Endothelial cell of umbilical vein (primary cell): ENCODE data around the gene LGR6. TPM values are rescaled to one million over a fixed set of nuclear protein-coding genes. Genes with fewer than 3 reads are reported as not detected.
"Not testable (repeated sequence)": the region's sequence is repeated elsewhere in the genome, so short reads cannot be mapped to it uniquely, and the experiment has no call there.

Experiments used
- BruUV-seq: library from RNA; stranded (reverse); fragments of 400-500 nt; replicated peaks from 2 replicates; lab custom pipeline; 2021; lab: Mats Ljungman, UMichigan
- CTCF ChIA-PET: fragments of 300-600, 350-600 bp; sonication (Branson Sonifier 250); formaldehyde crosslinking; loops from one replicate; lab custom pipeline; 2021; ENCODE audit warnings: antibody characterized with exemption, inconsistent platforms; lab: Charles Lee
- POLR2A ChIA-PET: fragments of 300-600, 350-600 bp; sonication (Branson Sonifier 250); formaldehyde crosslinking; loops from one replicate; lab custom pipeline; 2021; ENCODE audit warnings: antibody characterized with exemption, inconsistent platforms; lab: Charles Lee
- DNase-seq: peaks from one replicate; pipeline ENCODE4 v3.0.0-alpha.2; 2011; ENCODE audit warnings: low read depth, low spot score
- FAIRE-seq: peaks from 2 replicates; lab custom pipeline; 2011; peaks lifted over from hg19 to GRCh38; lab: Jason Lieb, UNC
- H2AFZ ChIP-seq: 2 replicates; pipeline ENCODE4 v1.6.0; 2012; ENCODE audit warnings: low read depth, low read length, control low read depth, inconsistent platforms
- H3K27ac ChIP-seq: 2 replicates; pipeline ENCODE4 v1.5.1; 2011; ENCODE audit warnings: low read depth, mild to moderate bottlenecking, control low read depth, low read length, moderate library complexity; ENCODE audit not compliant: insufficient read depth
- H3K27me3 ChIP-seq, 2 experiments: 2 replicates each; pipeline versions ENCODE4 v1.6.0 to v1.6.1; 2011; ENCODE audit warnings: low read length in 2 of 2, mixed read lengths in 1 of 2; ENCODE audit not compliant: control insufficient read depth in 2 of 2, insufficient read depth in 2 of 2
- H3K36me3 ChIP-seq, 2 experiments: 2 replicates in 1 of 2; 3 replicates in 1 of 2; pipeline ENCODE4 v1.5.1; 2011; ENCODE audit warnings: low read length in 2 of 2, mild to moderate bottlenecking in 1 of 2, moderate library complexity in 1 of 2; ENCODE audit not compliant: control insufficient read depth in 2 of 2, insufficient read depth in 2 of 2; ENCODE audit errors: extremely low read depth in 1 of 2
- H3K4me1 ChIP-seq: 3 replicates; pipeline ENCODE4 v1.5.1; 2011; ENCODE audit warnings: mild to moderate bottlenecking, low read length; ENCODE audit not compliant: control insufficient read depth, insufficient read depth; ENCODE audit errors: extremely low read depth
- H3K4me2 ChIP-seq: 2 replicates; pipeline ENCODE4 v1.6.1; 2011; ENCODE audit warnings: low read length, control low read depth, mixed read lengths; ENCODE audit not compliant: insufficient read depth
- H3K4me3 ChIP-seq, 3 experiments: fragments of 200-600 bp in 1 of 3; sonication (generic), shearing (Covaris generic) in 1 of 3; replicated peaks in 1 of 3; 2 replicates each; pipeline ENCODE4 v1.5.1; 2011 to 2016; ENCODE audit warnings: control low read depth in 3 of 3, low read length in 3 of 3, mild to moderate bottlenecking in 2 of 3, inconsistent platforms in 1 of 3, low read depth in 1 of 3, moderate library complexity in 1 of 3; ENCODE audit not compliant: insufficient read depth in 1 of 3
- H3K79me2 ChIP-seq: 2 replicates; pipeline ENCODE4 v1.6.0; 2012; ENCODE audit warnings: low read length, inconsistent platforms; ENCODE audit not compliant: control insufficient read depth, insufficient read depth
- H3K9ac ChIP-seq: replicated peaks from 2 replicates; pipeline ENCODE3; 2011; ENCODE audit warnings: low read length, control low read depth; ENCODE audit not compliant: insufficient read depth; ENCODE audit errors: extremely low read depth
- H3K9me1 ChIP-seq: replicated peaks from 3 replicates; pipeline ENCODE4 v1.6.0; 2011; ENCODE audit warnings: mild to moderate bottlenecking, low read length; ENCODE audit not compliant: control insufficient read depth, insufficient read depth; ENCODE audit errors: extremely low read depth
- H3K9me3 ChIP-seq: replicated peaks from 2 replicates; pipeline ENCODE4 v1.5.1; 2012; ENCODE audit warnings: low read length, inconsistent platforms; ENCODE audit not compliant: control insufficient read depth, insufficient read depth
- H4K20me1 ChIP-seq: replicated peaks from 2 replicates; pipeline ENCODE3; 2011; ENCODE audit warnings: mild to moderate bottlenecking, low read length; ENCODE audit not compliant: control insufficient read depth, insufficient read depth; ENCODE audit errors: extremely low read depth
- CTCF ChIP-seq, 2 donors: IDR thresholded peaks; 1 replicate in 1 of 2; 2 replicates in 1 of 2; pipeline ENCODE4 v1.5.1; 2011; ENCODE audit warnings: low read length in 2 of 2, mild to moderate bottlenecking in 2 of 2, moderate library complexity in 2 of 2, control low read depth in 1 of 2, inconsistent platforms in 1 of 2, low read depth in 1 of 2; ENCODE audit not compliant: insufficient read depth in 1 of 2; ENCODE audit errors: extremely low read depth in 1 of 2
- EZH2 ChIP-seq: IDR thresholded peaks from 2 replicates; pipeline ENCODE4 v1.6.1; 2012; ENCODE audit warnings: borderline replicate concordance, low read depth, mild to moderate bottlenecking, moderate library complexity, low read length, inconsistent platforms; ENCODE audit not compliant: severe bottlenecking
- FOS ChIP-seq: IDR thresholded peaks from 2 replicates; pipeline ENCODE4 v1.6.1; 2011; ENCODE audit warnings: mild to moderate bottlenecking, low read length, moderate library complexity, borderline replicate concordance; ENCODE audit not compliant: insufficient read depth
- GATA2 ChIP-seq: IDR thresholded peaks from 2 replicates; pipeline ENCODE4 v1.7.0; 2011; ENCODE audit warnings: low read depth, mild to moderate bottlenecking, moderate library complexity, mixed read lengths, low read length; ENCODE audit not compliant: insufficient read length, insufficient read depth
- JUN ChIP-seq: IDR thresholded peaks from 2 replicates; pipeline ENCODE4 v1.6.1; 2011; ENCODE audit warnings: borderline replicate concordance, low read depth; ENCODE audit not compliant: insufficient read length, insufficient read depth
- MAX ChIP-seq: IDR thresholded peaks from 2 replicates; pipeline ENCODE4 v1.6.1; 2011; ENCODE audit not compliant: insufficient read depth, insufficient read length
- MYC ChIP-seq: IDR thresholded peaks from one replicate; pipeline ENCODE4 v1.6.1; 2011; ENCODE audit warnings: mild to moderate bottlenecking, low read depth, low read length
- POLR2A ChIP-seq: IDR thresholded peaks from 2 replicates; pipeline ENCODE4 v1.6.1; 2012; ENCODE audit warnings: low read depth, mild to moderate bottlenecking, control low read depth, low read length
- POLR2AphosphoS5 ChIP-seq: IDR thresholded peaks from 2 replicates; pipeline ENCODE4 v1.6.1; 2012; ENCODE audit warnings: low read depth, mild to moderate bottlenecking, control low read depth, low read length, moderate library complexity; ENCODE audit not compliant: insufficient read depth
- dilution Hi-C: fragments of 300-500 bp; cut with MboI; formaldehyde crosslinking; loops from one replicate; pipeline ENCODE4 v1.15.0; 2019; ENCODE audit warnings: low sequenced_read_pairs; ENCODE audit not compliant: extremely low pct_ligation_motif_present
- intact Hi-C: fragments of 100-400 bp; cut with micrococcal nuclease; formaldehyde crosslinking; loops from one replicate; pipeline ENCODE4 v1.10.0; 2022
- polyA plus RNA-seq, 4 experiments: library from polyadenylated mRNA; depleted of rRNA in 3 of 4; stranded (reverse) in 3 of 4; unstranded in 1 of 4; fragments of >200 nt; gene quantifications; 2 replicates each; pipeline versions ENCODE4 v1.2.1 to v1.2.3, GENCODE V29; 2011 to 2012; ENCODE audit warnings: missing spikeins in 1 of 4
- total RNA-seq: library from RNA; stranded (reverse); gene quantifications from 2 replicates; pipeline ENCODE4 v1.2.3, GENCODE V29; 2021

LGR6 gene
- total and polyA plus RNA-seq, 2 donors (not counting 3 experiments of a cell fraction or from before 2014, with no cell fraction given), result not detected

- H3K27me3 ChIP-seq, H2AFZ ChIP-seq, H3K4me2 ChIP-seq, H3K4me3 ChIP-seq, H4K20me1 ChIP-seq, DNase-seq, dilution Hi-C loops, H3K36me3 ChIP-seq, H3K9ac ChIP-seq, H3K9me1 ChIP-seq, H3K9me3 ChIP-seq, intact Hi-C loops, FAIRE-seq, POLR2A ChIA-PET, BruUV-seq, H3K27ac ChIP-seq: not testable (repeated sequence)
- CTCF ChIA-PET, result interaction anchor here (1.3 kb wide), 1 partner anchor 9 kb away, joined by 4 read pairs; no protein-coding TSS in a partner anchor
- H3K79me2 ChIP-seq, result peaks cover 40% of the 10 kb centered on the region
- H3K4me1 ChIP-seq, result peaks cover 21% of the 10 kb centered on the region
Observed at GRCh38 chr1:202145744-202146140, 47.9 kb upstream of the LGR6 start.

- Histone ChIP-seq H3K9me1 (no peaks in the 10 kb centered on the region), H3K4me3 (no peak overlapping the region), H4K20me1 (peaks cover 2% of the 10 kb centered on the region), H3K9me3 (no peaks in the 10 kb centered on the region), H3K27ac (no peak overlapping the region), H3K4me2 (no peak overlapping the region), H3K4me1 (peaks cover 21% of the 10 kb centered on the region), H3K9ac (no peak overlapping the region), H3K79me2 (peaks cover 35% of the 10 kb centered on the region), H3K27me3 (no peaks in the 10 kb centered on the region), H2AFZ (no peak overlapping the region), H3K36me3 (peaks cover 0 to 2% of the 10 kb centered on the region in 2 experiments)
- FAIRE-seq (no peak), DNase-seq (no peak)
- BruUV-seq, result no TSS peak
- CTCF ChIA-PET, result interaction anchor here (1.3 kb wide), 1 partner anchor 9 kb away, joined by 4 read pairs; no protein-coding TSS in a partner anchor
- TF ChIP-seq CTCF (IDR thresholded peaks at IDR 0.05; ENCODE audit: extremely low read depth in 1 of 2, insufficient read depth in 1 of 2, low read depth in 1 of 2, low read length in 2 of 2) (no peak), FOS (no peak), GATA2 (no peak), MAX (no peak), JUN (no peak), POLR2A (no peak), EZH2 (no peak), POLR2AphosphoS5 (no peak), MYC (no peak)
- intact Hi-C loops, result no loop called here
- POLR2A ChIA-PET, result interaction anchor here (0.6 kb wide), 1 partner anchor 11 kb away, joined by 3 read pairs; no protein-coding TSS in a partner anchor
- dilution Hi-C loops, result no loop called here
Observed at GRCh38 chr1:202146279-202146678, 47.3 kb upstream of the LGR6 start.
